Endothelial cell of umbilical vein (primary cell): ENCODE data around the gene SLC25A21.

Experiments used
- EZH2 ChIP-seq: IDR thresholded peaks from 2 replicates; pipeline ENCODE4 v1.6.1; 2012; ENCODE audit warnings: borderline replicate concordance, low read depth, mild to moderate bottlenecking, moderate library complexity, low read length, inconsistent platforms; ENCODE audit not compliant: severe bottlenecking
- FOS ChIP-seq: IDR thresholded peaks from 2 replicates; pipeline ENCODE4 v1.6.1; 2011; ENCODE audit warnings: mild to moderate bottlenecking, low read length, moderate library complexity, borderline replicate concordance; ENCODE audit not compliant: insufficient read depth
- MYC ChIP-seq: IDR thresholded peaks from one replicate; pipeline ENCODE4 v1.6.1; 2011; ENCODE audit warnings: mild to moderate bottlenecking, low read depth, low read length
- POLR2A ChIP-seq: IDR thresholded peaks from 2 replicates; pipeline ENCODE4 v1.6.1; 2012; ENCODE audit warnings: low read depth, mild to moderate bottlenecking, control low read depth, low read length
- POLR2AphosphoS5 ChIP-seq: IDR thresholded peaks from 2 replicates; pipeline ENCODE4 v1.6.1; 2012; ENCODE audit warnings: low read depth, mild to moderate bottlenecking, control low read depth, low read length, moderate library complexity; ENCODE audit not compliant: insufficient read depth
- TF ChIP-seq, protein P1 (sequence below), 2 donors: IDR thresholded peaks; 1 replicate in 1 of 2; 2 replicates in 1 of 2; pipeline ENCODE4 v1.5.1; 2011; ENCODE audit warnings: low read length in 2 of 2, mild to moderate bottlenecking in 2 of 2, moderate library complexity in 2 of 2, control low read depth in 1 of 2, inconsistent platforms in 1 of 2, low read depth in 1 of 2; ENCODE audit not compliant: insufficient read depth in 1 of 2; ENCODE audit errors: extremely low read depth in 1 of 2
- TF ChIP-seq, protein P2 (sequence below): IDR thresholded peaks from 2 replicates; pipeline ENCODE4 v1.6.1; 2011; ENCODE audit not compliant: insufficient read depth, insufficient read length

DNA sequence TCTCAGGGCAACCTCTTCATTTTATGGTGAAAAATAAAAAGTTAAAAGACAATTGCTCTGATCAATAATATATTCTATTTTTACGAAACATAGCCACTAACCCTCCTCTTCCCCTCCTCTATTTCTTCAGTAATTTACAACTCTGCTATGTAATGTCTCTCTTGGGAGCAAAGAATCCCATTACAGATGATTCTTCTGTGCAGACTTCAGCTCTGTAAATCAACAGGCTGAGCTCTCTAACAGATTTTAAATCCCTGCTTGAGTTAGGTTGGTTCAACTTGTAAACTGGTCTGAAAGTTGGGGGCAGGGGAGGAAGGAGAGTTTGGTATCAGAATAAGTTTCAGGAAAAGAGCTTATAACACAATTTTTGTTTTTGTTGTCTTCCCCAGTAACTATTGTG, 151.0 kb downstream of the SLC25A21 start:
- no peak for TF ChIP-seq MYC
- TF ChIP-seq, protein P1, sequence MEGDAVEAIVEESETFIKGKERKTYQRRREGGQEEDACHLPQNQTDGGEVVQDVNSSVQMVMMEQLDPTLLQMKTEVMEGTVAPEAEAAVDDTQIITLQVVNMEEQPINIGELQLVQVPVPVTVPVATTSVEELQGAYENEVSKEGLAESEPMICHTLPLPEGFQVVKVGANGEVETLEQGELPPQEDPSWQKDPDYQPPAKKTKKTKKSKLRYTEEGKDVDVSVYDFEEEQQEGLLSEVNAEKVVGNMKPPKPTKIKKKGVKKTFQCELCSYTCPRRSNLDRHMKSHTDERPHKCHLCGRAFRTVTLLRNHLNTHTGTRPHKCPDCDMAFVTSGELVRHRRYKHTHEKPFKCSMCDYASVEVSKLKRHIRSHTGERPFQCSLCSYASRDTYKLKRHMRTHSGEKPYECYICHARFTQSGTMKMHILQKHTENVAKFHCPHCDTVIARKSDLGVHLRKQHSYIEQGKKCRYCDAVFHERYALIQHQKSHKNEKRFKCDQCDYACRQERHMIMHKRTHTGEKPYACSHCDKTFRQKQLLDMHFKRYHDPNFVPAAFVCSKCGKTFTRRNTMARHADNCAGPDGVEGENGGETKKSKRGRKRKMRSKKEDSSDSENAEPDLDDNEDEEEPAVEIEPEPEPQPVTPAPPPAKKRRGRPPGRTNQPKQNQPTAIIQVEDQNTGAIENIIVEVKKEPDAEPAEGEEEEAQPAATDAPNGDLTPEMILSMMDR (IDR thresholded peaks at IDR 0.05; ENCODE audit: extremely low read depth in 1 of 2, insufficient read depth in 1 of 2, low read depth in 1 of 2, low read length in 2 of 2), result no peak
- no peak for TF ChIP-seq POLR2AphosphoS5
- no peak for TF ChIP-seq FOS
- TF ChIP-seq EZH2, result no peak
- TF ChIP-seq POLR2A, result no peak
- TF ChIP-seq, protein P2, sequence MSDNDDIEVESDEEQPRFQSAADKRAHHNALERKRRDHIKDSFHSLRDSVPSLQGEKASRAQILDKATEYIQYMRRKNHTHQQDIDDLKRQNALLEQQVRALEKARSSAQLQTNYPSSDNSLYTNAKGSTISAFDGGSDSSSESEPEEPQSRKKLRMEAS, result no peak
